ENCODE results near the gene ZGPAT. TPM values are rescaled to one million over a fixed set of nuclear protein-coding genes. Genes with fewer than 3 reads are reported as not detected.

Gene ZGPAT
- total RNA-seq, 1 donor from 2014 or later: 9.8 TPM

- DNase-seq: no peak
Measured at GRCh38 chr20:63692436-63693082, 15.3 kb upstream of the ZGPAT start.

- no peak for DNase-seq
Measured at GRCh38 chr20:63693083-63693732, 14.6 kb upstream of the ZGPAT start.

- DNase-seq: no peak
Measured at GRCh38 chr20:63693733-63694583, 13.9 kb upstream of the ZGPAT start.

GRCh38 chr20:63694584-63695423, 13.0 kb upstream of the ZGPAT start:
- DNase-seq: no peak

GRCh38 chr20:63695424-63696305, 12.2 kb upstream of the ZGPAT start:
- DNase-seq: no peak

- no peak for DNase-seq
Measured at GRCh38 chr20:63696306-63696627, 11.6 kb upstream of the ZGPAT start.

- DNase-seq: no peak
Measured at GRCh38 chr20:63696628-63697356, 11.0 kb upstream of the ZGPAT start, which contains the start of gene TNFRSF6B. Gene TNFRSF6B, plus strand, starts transcription at chr20:63696652. Its CDS starts 116 bp downstream, at chr20:63696768.

- no peak for DNase-seq
Measured at GRCh38 chr20:63697357-63697867, 10.4 kb upstream of the ZGPAT start.

GRCh38 chr20:63697868-63698545, 9.8 kb upstream of the ZGPAT start:
- DNase-seq: no peak

- peak; percentile 30 for DNase-seq
Measured at GRCh38 chr20:63698739-63699465, 8.9 kb upstream of the ZGPAT start.

GRCh38 chr20:63699466-63700198, 8.2 kb upstream of the ZGPAT start:
- DNase-seq: no peak

GRCh38 chr20:63700199-63701050, 7.4 kb upstream of the ZGPAT start:
- no peak for DNase-seq

- no peak for DNase-seq
Measured at GRCh38 chr20:63701051-63701328, 6.8 kb upstream of the ZGPAT start.

GRCh38 chr20:63701329-63702035, 6.4 kb upstream of the ZGPAT start:
- no peak for DNase-seq

GRCh38 chr20:63702036-63702665, 5.7 kb upstream of the ZGPAT start:
- no peak for DNase-seq

GRCh38 chr20:63702751-63703470, 4.9 kb upstream of the ZGPAT start:
- DNase-seq: no peak
